GM12875 (cell line): ENCODE data around the gene CDC42EP3.

ENCODE experiments used
- H3K4me3 ChIP-seq: one replicate; pipeline ENCODE4 v1.5.1; 2011; ENCODE audit warnings: low read depth, low read length, control low read depth
- CTCF ChIP-seq: IDR thresholded peaks from 2 replicates; pipeline ENCODE4 v1.5.1; 2011; ENCODE audit warnings: low read depth, mild to moderate bottlenecking, control low read depth, inconsistent platforms, low read length, moderate library complexity, borderline replicate concordance; ENCODE audit not compliant: insufficient read depth

CDC42EP3 gene

GRCh38 chr2:37625156-37625555, 46.3 kb downstream of the CDC42EP3 start:
- H3K4me3 ChIP-seq, result no peak overlapping the region
- no peak for TF ChIP-seq CTCF

GRCh38 chr2:37623971-37624900, 47.2 kb downstream of the CDC42EP3 start:
- no peak overlapping the region for H3K4me3 ChIP-seq
- TF ChIP-seq CTCF, result no peak

DNA sequence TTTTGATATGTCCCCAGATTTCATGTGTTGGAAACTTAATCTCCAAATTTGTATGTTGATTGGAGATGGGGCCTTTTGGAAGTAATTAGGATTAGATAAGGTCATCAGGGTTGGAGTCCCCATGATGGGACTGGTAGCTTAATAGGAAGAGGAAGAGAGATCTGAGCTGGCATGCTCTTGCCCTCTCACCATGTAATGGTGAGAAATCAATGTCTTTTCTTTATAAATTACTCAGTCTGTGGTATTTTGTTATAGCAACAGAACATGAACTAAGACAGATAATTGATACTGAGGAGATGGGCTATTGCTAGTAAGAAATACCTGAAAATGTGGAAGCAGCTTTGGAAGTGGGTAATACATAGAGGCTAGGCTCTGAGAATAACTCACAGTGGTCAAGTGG, 48.0 kb downstream of the CDC42EP3 start:
- no peak overlapping the region for H3K4me3 ChIP-seq
- no peak for TF ChIP-seq CTCF

GRCh38 chr2:37622450-37623100, 48.9 kb downstream of the CDC42EP3 start:
- no peak overlapping the region for H3K4me3 ChIP-seq
- no peak for TF ChIP-seq CTCF

- no peak for TF ChIP-seq CTCF
- no peak overlapping the region for H3K4me3 ChIP-seq
Measured at GRCh38 chr2:37621199-37621598, 50.2 kb downstream of the CDC42EP3 start.

DNA sequence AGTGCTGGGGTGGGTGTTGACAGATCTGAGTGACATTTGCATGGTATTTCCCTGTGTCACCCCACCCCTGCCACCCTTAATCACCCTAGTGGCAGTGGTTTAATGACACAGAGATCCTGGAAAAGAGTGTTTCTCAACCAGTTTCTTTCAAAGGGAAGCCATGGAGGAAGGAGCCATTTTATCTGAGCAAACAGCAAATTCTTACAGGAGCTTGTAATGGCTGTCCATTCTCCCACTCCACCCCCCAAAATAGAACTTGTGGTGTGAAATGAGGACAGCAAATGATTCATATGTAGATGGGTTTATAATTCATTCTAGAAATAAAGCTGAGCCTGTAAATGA, 51.5 kb downstream of the CDC42EP3 start:
- peak overlapping the region; percentile 18 for H3K4me3 ChIP-seq
- TF ChIP-seq CTCF, result no peak
